Memory B cell (primary cell): ENCODE measurements around the gene ANO3.

ENCODE experiments used
- ATAC-seq: fragments of 150-1000 bp; cut with Tn5 transposase; 2 replicates; pipeline ENCODE4 v1.10.0; 2021; ENCODE audit warnings: low read depth, mild to moderate bottlenecking, moderate library complexity
- DNase-seq, 2 donors: peaks; one replicate each; pipeline ENCODE4 v3.0.0; 2022; ENCODE audit warnings: low spot score in 2 of 2
- H3K27ac Mint-ChIP-seq: one replicate; pipeline ENCODE4 v1.8.0; 2022; ENCODE audit warnings: mild to moderate bottlenecking, moderate library complexity, mixed read lengths
- H3K27me3 Mint-ChIP-seq: one replicate; pipeline ENCODE4 v1.8.0; 2022; ENCODE audit warnings: mixed read lengths
- H3K36me3 Mint-ChIP-seq: one replicate; pipeline ENCODE4 v1.8.0; 2022; ENCODE audit warnings: mild to moderate bottlenecking, mixed read lengths
- H3K4me1 Mint-ChIP-seq: one replicate; pipeline ENCODE4 v1.8.0; 2022; ENCODE audit warnings: mixed read lengths
- H3K4me3 Mint-ChIP-seq: one replicate; pipeline ENCODE4 v1.8.0; 2022; ENCODE audit warnings: mild to moderate bottlenecking, moderate library complexity, mixed read lengths
- H3K9me3 Mint-ChIP-seq: one replicate; pipeline ENCODE4 v1.8.0; 2022; ENCODE audit warnings: mixed read lengths

Gene ANO3

GRCh38 chr11:26483108-26483507 lies 151.2 kb downstream of the ANO3 start:
- Mint-ChIP-seq H3K27me3 (no peaks in the 10 kb centered on the region), H3K4me1 (peaks cover 2% of the 10 kb centered on the region), H3K36me3 (no peaks in the 10 kb centered on the region), H3K4me3 (no peak overlapping the region), H3K9me3 (peaks cover 15% of the 10 kb centered on the region), H3K27ac (no peak overlapping the region)
- DNase-seq: no peak
- ATAC-seq: no peak

- no peak for ATAC-seq
- H3K27ac Mint-ChIP-seq: no peak overlapping the region
- no peak overlapping the region for H3K4me3 Mint-ChIP-seq
- DNase-seq: no peak
- H3K27me3 Mint-ChIP-seq: no peaks in the 10 kb centered on the region
- H3K4me1 Mint-ChIP-seq: peaks cover 2% of the 10 kb centered on the region
- H3K36me3 Mint-ChIP-seq: no peaks in the 10 kb centered on the region
- H3K9me3 Mint-ChIP-seq: peaks cover 7% of the 10 kb centered on the region
Measured at GRCh38 chr11:26490546-26490945, 158.6 kb downstream of the ANO3 start.

GRCh38 chr11:26493616-26494015 lies 161.7 kb downstream of the ANO3 start:
- H3K27ac Mint-ChIP-seq: no peak overlapping the region
- H3K4me3 Mint-ChIP-seq: no peak overlapping the region
- ATAC-seq (no peak), DNase-seq (no peak)
- peaks cover 1% of the 10 kb centered on the region for H3K9me3 Mint-ChIP-seq
- no peaks in the 10 kb centered on the region for H3K4me1 Mint-ChIP-seq
- H3K36me3 Mint-ChIP-seq: no peaks in the 10 kb centered on the region
- no peaks in the 10 kb centered on the region for H3K27me3 Mint-ChIP-seq

GRCh38 chr11:26507229-26507628 lies 175.3 kb downstream of the ANO3 start:
- Mint-ChIP-seq H3K4me3 (no peak overlapping the region), H3K9me3 (peaks cover 6% of the 10 kb centered on the region), H3K36me3 (no peaks in the 10 kb centered on the region), H3K27me3 (no peaks in the 10 kb centered on the region), H3K4me1 (no peaks in the 10 kb centered on the region), H3K27ac (no peak overlapping the region)
- DNase-seq (no peak), ATAC-seq (no peak)

- no peak overlapping the region for H3K27ac Mint-ChIP-seq
- no peak overlapping the region for H3K4me3 Mint-ChIP-seq
- H3K36me3 Mint-ChIP-seq: no peaks in the 10 kb centered on the region
- DNase-seq: no peak
- no peaks in the 10 kb centered on the region for H3K27me3 Mint-ChIP-seq
- no peak for ATAC-seq
- H3K9me3 Mint-ChIP-seq: peaks cover 6% of the 10 kb centered on the region
- no peaks in the 10 kb centered on the region for H3K4me1 Mint-ChIP-seq
Measured at GRCh38 chr11:26510164-26510563, 178.2 kb downstream of the ANO3 start.

- H3K4me3 Mint-ChIP-seq: no peak overlapping the region
- ATAC-seq (no peak), DNase-seq (no peak)
- H3K27me3 Mint-ChIP-seq: no peaks in the 10 kb centered on the region
- peaks cover 4% of the 10 kb centered on the region for H3K9me3 Mint-ChIP-seq
- no peaks in the 10 kb centered on the region for H3K36me3 Mint-ChIP-seq
- no peaks in the 10 kb centered on the region for H3K4me1 Mint-ChIP-seq
- no peak overlapping the region for H3K27ac Mint-ChIP-seq
Measured at GRCh38 chr11:26510756-26511155, 178.8 kb downstream of the ANO3 start.

GRCh38 chr11:26512196-26512595 lies 180.3 kb downstream of the ANO3 start:
- ATAC-seq: no peak
- no peak for DNase-seq
- H3K27me3 Mint-ChIP-seq: no peaks in the 10 kb centered on the region
- H3K4me1 Mint-ChIP-seq: no peaks in the 10 kb centered on the region
- no peaks in the 10 kb centered on the region for H3K36me3 Mint-ChIP-seq
- H3K9me3 Mint-ChIP-seq: peaks cover 4% of the 10 kb centered on the region
- H3K27ac Mint-ChIP-seq: no peak overlapping the region
- no peak overlapping the region for H3K4me3 Mint-ChIP-seq

GRCh38 chr11:26519469-26519868 lies 187.5 kb downstream of the ANO3 start:
- DNase-seq (no peak), ATAC-seq (no peak)
- Mint-ChIP-seq H3K4me1 (no peaks in the 10 kb centered on the region), H3K36me3 (no peaks in the 10 kb centered on the region), H3K9me3 (no peaks in the 10 kb centered on the region), H3K27ac (no peak overlapping the region), H3K4me3 (no peak overlapping the region), H3K27me3 (no peaks in the 10 kb centered on the region)

- no peaks in the 10 kb centered on the region for H3K36me3 Mint-ChIP-seq
- ATAC-seq (no peak), DNase-seq (no peak)
- H3K27ac Mint-ChIP-seq: no peak overlapping the region
- no peaks in the 10 kb centered on the region for H3K9me3 Mint-ChIP-seq
- no peaks in the 10 kb centered on the region for H3K27me3 Mint-ChIP-seq
- no peak overlapping the region for H3K4me3 Mint-ChIP-seq
- no peaks in the 10 kb centered on the region for H3K4me1 Mint-ChIP-seq
Measured at GRCh38 chr11:26522912-26523610, 191.1 kb downstream of the ANO3 start.

GRCh38 chr11:26527685-26528084 lies 195.8 kb downstream of the ANO3 start:
- Mint-ChIP-seq H3K27me3 (no peaks in the 10 kb centered on the region), H3K4me3 (no peak overlapping the region), H3K9me3 (no peaks in the 10 kb centered on the region), H3K36me3 (no peaks in the 10 kb centered on the region), H3K4me1 (no peaks in the 10 kb centered on the region), H3K27ac (no peak overlapping the region)
- DNase-seq: no peak
- ATAC-seq: no peak

- ATAC-seq (no peak), DNase-seq (no peak)
- no peaks in the 10 kb centered on the region for H3K36me3 Mint-ChIP-seq
- no peaks in the 10 kb centered on the region for H3K27me3 Mint-ChIP-seq
- H3K4me1 Mint-ChIP-seq: no peaks in the 10 kb centered on the region
- H3K9me3 Mint-ChIP-seq: peaks cover 9% of the 10 kb centered on the region
- no peak overlapping the region for H3K27ac Mint-ChIP-seq
- no peak overlapping the region for H3K4me3 Mint-ChIP-seq
Measured at GRCh38 chr11:26537341-26537740, 205.4 kb downstream of the ANO3 start.

- Mint-ChIP-seq H3K4me1 (no peaks in the 10 kb centered on the region), H3K9me3 (peaks cover 9% of the 10 kb centered on the region), H3K27me3 (no peaks in the 10 kb centered on the region), H3K4me3 (no peak overlapping the region), H3K27ac (no peak overlapping the region), H3K36me3 (no peaks in the 10 kb centered on the region)
- ATAC-seq (no peak), DNase-seq (no peak)
Measured at GRCh38 chr11:26539517-26539916, 207.6 kb downstream of the ANO3 start.

GRCh38 chr11:26541870-26542269 lies 209.9 kb downstream of the ANO3 start:
- no peak overlapping the region for H3K27ac Mint-ChIP-seq
- H3K4me3 Mint-ChIP-seq: no peak overlapping the region
- H3K9me3 Mint-ChIP-seq: peaks cover 9% of the 10 kb centered on the region
- DNase-seq: no peak
- ATAC-seq: no peak
- H3K4me1 Mint-ChIP-seq: no peaks in the 10 kb centered on the region
- H3K36me3 Mint-ChIP-seq: no peaks in the 10 kb centered on the region
- no peaks in the 10 kb centered on the region for H3K27me3 Mint-ChIP-seq

GRCh38 chr11:26549176-26549575 lies 217.2 kb downstream of the ANO3 start:
- peaks cover 2% of the 10 kb centered on the region for H3K9me3 Mint-ChIP-seq
- H3K4me3 Mint-ChIP-seq: no peak overlapping the region
- no peak overlapping the region for H3K27ac Mint-ChIP-seq
- H3K27me3 Mint-ChIP-seq: no peaks in the 10 kb centered on the region
- no peak for ATAC-seq
- H3K4me1 Mint-ChIP-seq: no peaks in the 10 kb centered on the region
- no peak for DNase-seq
- H3K36me3 Mint-ChIP-seq: no peaks in the 10 kb centered on the region

GRCh38 chr11:26550022-26550421 lies 218.1 kb downstream of the ANO3 start:
- peaks cover 4% of the 10 kb centered on the region for H3K9me3 Mint-ChIP-seq
- H3K4me3 Mint-ChIP-seq: no peak overlapping the region
- DNase-seq: no peak
- no peaks in the 10 kb centered on the region for H3K4me1 Mint-ChIP-seq
- H3K27me3 Mint-ChIP-seq: no peaks in the 10 kb centered on the region
- ATAC-seq: no peak
- H3K36me3 Mint-ChIP-seq: no peaks in the 10 kb centered on the region
- H3K27ac Mint-ChIP-seq: no peak overlapping the region
